ENCODE data around the gene TICAM2. TPM values are rescaled to one million over a fixed set of nuclear protein-coding genes. Genes with fewer than 3 reads are reported as not detected.
A peak's percentile ranks its signal among the peaks of the same experiment; 100 is the strongest.

Gene TICAM2
- total and polyA plus RNA-seq, 9 of the 15 experiments (the other 6 are each of a cell fraction or from before 2014, with no cell fraction given), result 0.15 to 1.8 (median 0.98) TPM

DNA sequence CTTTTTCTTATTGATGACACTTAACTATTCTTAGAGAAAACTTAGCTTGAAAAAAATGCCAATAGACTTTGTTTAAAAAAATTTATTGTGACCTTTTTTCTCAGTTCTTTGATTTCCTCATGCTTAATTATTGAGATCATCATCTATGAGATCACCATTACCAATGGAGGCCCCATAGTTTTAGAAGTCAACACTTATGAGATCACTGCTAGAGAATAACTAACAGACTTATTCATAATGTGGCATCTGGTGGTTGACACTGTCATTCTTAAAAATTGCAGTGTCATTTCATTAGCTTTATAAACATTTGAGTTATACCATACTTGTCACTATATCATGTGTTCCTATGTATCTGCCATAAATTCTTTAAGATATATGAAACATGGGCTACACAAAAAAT, 42.8 kb downstream of the TICAM2 start (continued):
- TF ChIP-seq, protein P1, sequence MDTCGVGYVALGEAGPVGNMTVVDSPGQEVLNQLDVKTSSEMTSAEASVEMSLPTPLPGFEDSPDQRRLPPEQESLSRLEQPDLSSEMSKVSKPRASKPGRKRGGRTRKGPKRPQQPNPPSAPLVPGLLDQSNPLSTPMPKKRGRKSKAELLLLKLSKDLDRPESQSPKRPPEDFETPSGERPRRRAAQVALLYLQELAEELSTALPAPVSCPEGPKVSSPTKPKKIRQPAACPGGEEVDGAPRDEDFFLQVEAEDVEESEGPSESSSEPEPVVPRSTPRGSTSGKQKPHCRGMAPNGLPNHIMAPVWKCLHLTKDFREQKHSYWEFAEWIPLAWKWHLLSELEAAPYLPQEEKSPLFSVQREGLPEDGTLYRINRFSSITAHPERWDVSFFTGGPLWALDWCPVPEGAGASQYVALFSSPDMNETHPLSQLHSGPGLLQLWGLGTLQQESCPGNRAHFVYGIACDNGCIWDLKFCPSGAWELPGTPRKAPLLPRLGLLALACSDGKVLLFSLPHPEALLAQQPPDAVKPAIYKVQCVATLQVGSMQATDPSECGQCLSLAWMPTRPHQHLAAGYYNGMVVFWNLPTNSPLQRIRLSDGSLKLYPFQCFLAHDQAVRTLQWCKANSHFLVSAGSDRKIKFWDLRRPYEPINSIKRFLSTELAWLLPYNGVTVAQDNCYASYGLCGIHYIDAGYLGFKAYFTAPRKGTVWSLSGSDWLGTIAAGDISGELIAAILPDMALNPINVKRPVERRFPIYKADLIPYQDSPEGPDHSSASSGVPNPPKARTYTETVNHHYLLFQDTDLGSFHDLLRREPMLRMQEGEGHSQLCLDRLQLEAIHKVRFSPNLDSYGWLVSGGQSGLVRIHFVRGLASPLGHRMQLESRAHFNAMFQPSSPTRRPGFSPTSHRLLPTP (IDR thresholded peaks at IDR 0.05; ENCODE audit: borderline replicate concordance, extremely low read depth, insufficient read length), result no peak
- TF ChIP-seq ATF3 (IDR thresholded peaks at IDR 0.05) (0 out of 2 replicates have a peak, but pooled peaks have one; percentile 29), ATF3 (CRISPR knock-in tag; conservative IDR thresholded peaks at IDR 0.05) (no peak), FOXK2 (conservative IDR thresholded peaks at IDR 0.05 in 1 of 2, IDR thresholded peaks at IDR 0.05 in 1 of 2; ENCODE audit: low read depth in 2 of 2) (no peak), MEF2D (tag; conservative IDR thresholded peaks at IDR 0.05; ENCODE audit: low read depth) (no peak), ZNF316 (IDR thresholded peaks at IDR 0.05) (peak; percentile 7; the same call in 1 of the 2 replicates), NFIC (IDR thresholded peaks at IDR 0.05) (no peak)
